PC-3 (cell line): Measurements from ENCODE around the gene APOL4. TPM values are rescaled to one million over a fixed set of nuclear protein-coding genes. Genes with fewer than 3 reads are reported as not detected.
"Not testable (repeated sequence)": the region's sequence is repeated elsewhere in the genome, so short reads cannot be mapped to it uniquely, and the experiment has no call there.

ENCODE experiments used
- ATAC-seq: fragments of 200-7000 bp; cut with Tn5 transposase; 2 replicates; pipeline ENCODE4 v1.9.1; 2020; ENCODE audit warnings: mild to moderate bottlenecking, moderate library complexity
- BruUV-seq: library from RNA; stranded (reverse); fragments of 400-500 nt; replicated peaks from 2 replicates; lab custom pipeline; 2021; lab: Mats Ljungman, UMichigan
- CTCF ChIA-PET: fragments of 300-600 bp; sonication (Branson Sonifier 250); formaldehyde crosslinking; loops from one replicate; lab custom pipeline; 2022; ENCODE audit warnings: antibody characterized with exemption; lab: Charles Lee
- POLR2A ChIA-PET: fragments of 300-600 bp; sonication (Branson Sonifier 250); formaldehyde crosslinking; loops from one replicate; lab custom pipeline; 2022; ENCODE audit warnings: antibody characterized with exemption; ENCODE audit not compliant: unreplicated experiment; lab: Charles Lee
- DNase-seq: peaks from one replicate; pipeline ENCODE4 v3.0.0-alpha.2; 2015
- H2AFZ ChIP-seq: fragments of 300-600 bp; sonication (generic); 2 replicates; pipeline ENCODE4 v1.6.0; 2016; ENCODE audit warnings: antibody characterized with exemption, low read length
- H3F3A ChIP-seq: fragments of 300-600 bp; sonication (generic); one replicate; pipeline ENCODE4 v1.6.0; 2017; ENCODE audit warnings: antibody characterized with exemption, low read length, control low read depth, mild to moderate bottlenecking; ENCODE audit not compliant: unreplicated experiment
- H3K27ac ChIP-seq: fragments of 300-600 bp; sonication (generic); 2 replicates; pipeline ENCODE4 v1.5.1; 2016; ENCODE audit warnings: mild to moderate bottlenecking, low read length
- H3K27me3 ChIP-seq: fragments of 300-600 bp; sonication (generic); 2 replicates; pipeline ENCODE4 v1.6.1; 2016; ENCODE audit warnings: low read length, mixed read lengths
- H3K36me3 ChIP-seq: fragments of 300-600 bp; sonication (generic); 2 replicates; pipeline ENCODE4 v1.6.1; 2016; ENCODE audit warnings: low read depth, mixed run types, low read length, mixed read lengths
- H3K4me1 ChIP-seq: fragments of 300-600 bp; sonication (generic); 2 replicates; pipeline ENCODE4 v1.5.1; 2016; ENCODE audit warnings: low read length; ENCODE audit not compliant: insufficient read depth
- H3K4me2 ChIP-seq: fragments of 300-600 bp; sonication (generic); 2 replicates; pipeline ENCODE4 v1.6.0; 2016; ENCODE audit warnings: low read length
- H3K4me3 ChIP-seq: fragments of 300-600 bp; sonication (generic); 2 replicates; pipeline ENCODE4 v1.5.1; 2016; ENCODE audit warnings: mild to moderate bottlenecking, low read length, mixed read lengths
- H3K79me2 ChIP-seq: fragments of 300-600 bp; sonication (generic); 2 replicates; pipeline ENCODE4 v1.6.1; 2017; ENCODE audit warnings: low read length, mixed read lengths
- H3K9ac ChIP-seq: fragments of 300-600 bp; sonication (generic); 2 replicates; pipeline ENCODE4 v1.6.0; 2016; ENCODE audit warnings: mild to moderate bottlenecking, low read length
- H3K9me2 ChIP-seq: fragments of 300-600 bp; sonication (generic); replicated peaks from 2 replicates; pipeline ENCODE4 v1.6.1; 2016; ENCODE audit warnings: mixed run types, low read length, mixed read lengths
- H3K9me3 ChIP-seq: fragments of 300-600 bp; sonication (generic); 2 replicates; pipeline ENCODE4 v1.6.1; 2016; ENCODE audit warnings: low read length, mixed read lengths
- H4K20me1 ChIP-seq: fragments of 300-600 bp; sonication (generic); 2 replicates; pipeline ENCODE4 v1.6.1; 2016; ENCODE audit warnings: low read length, mixed read lengths
- EZH2 ChIP-seq: fragments of 300-600 bp; sonication (generic); IDR thresholded peaks from one replicate; pipeline ENCODE4 v1.6.1; 2017; ENCODE audit warnings: antibody characterized with exemption, mild to moderate bottlenecking, low read length; ENCODE audit not compliant: unreplicated experiment
- EZH2phosphoT487 ChIP-seq: fragments of 300-600 bp; sonication (generic); IDR thresholded peaks from 2 replicates; pipeline ENCODE4 v1.6.1; 2018; ENCODE audit warnings: mild to moderate bottlenecking, antibody characterized with exemption, low read length, borderline replicate concordance
- intact Hi-C: fragments of 100-400 bp; cut with micrococcal nuclease; formaldehyde crosslinking; loops from 2 replicates; pipeline ENCODE4 v1.9.0; 2023
- total RNA-seq: library from RNA; depleted of rRNA; stranded (reverse); fragments of >200 nt; gene quantifications from 2 replicates; pipeline ENCODE4 v1.2.3, GENCODE V29; 2014
- TF ChIP-seq, protein P1 (sequence below): fragments of 300-600 bp; sonication (generic); conservative IDR thresholded peaks from 2 replicates; pipeline ENCODE4 v1.5.1; 2017; ENCODE audit warnings: antibody characterized with exemption, low read depth, mild to moderate bottlenecking, low read length

APOL4 gene
- total RNA-seq, 1 experiment from 2014 or later, result 0.04 TPM

DNA sequence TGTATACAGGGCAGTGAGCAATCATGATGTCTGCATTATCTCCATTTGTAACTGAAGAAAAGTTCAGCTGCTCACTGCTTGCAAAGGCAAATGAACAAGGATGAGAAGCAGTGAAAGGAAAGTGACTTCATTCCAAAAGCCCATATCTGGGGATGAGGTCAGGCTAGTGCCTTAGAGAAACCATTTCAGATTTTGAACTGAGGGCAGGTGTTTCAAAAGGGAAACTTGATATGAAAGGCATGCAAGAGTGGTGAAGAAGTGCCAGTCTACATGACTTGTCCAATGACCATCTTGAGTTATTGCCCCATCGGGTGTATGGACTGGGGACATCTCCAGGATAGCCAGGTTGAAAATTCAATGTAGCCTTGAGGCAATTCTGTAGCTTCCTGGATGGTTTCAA lies 7.3 kb upstream of the APOL4 start:
- TF ChIP-seq EZH2 (no peak), EZH2phosphoT487 (no peak)
- TF ChIP-seq, protein P1, sequence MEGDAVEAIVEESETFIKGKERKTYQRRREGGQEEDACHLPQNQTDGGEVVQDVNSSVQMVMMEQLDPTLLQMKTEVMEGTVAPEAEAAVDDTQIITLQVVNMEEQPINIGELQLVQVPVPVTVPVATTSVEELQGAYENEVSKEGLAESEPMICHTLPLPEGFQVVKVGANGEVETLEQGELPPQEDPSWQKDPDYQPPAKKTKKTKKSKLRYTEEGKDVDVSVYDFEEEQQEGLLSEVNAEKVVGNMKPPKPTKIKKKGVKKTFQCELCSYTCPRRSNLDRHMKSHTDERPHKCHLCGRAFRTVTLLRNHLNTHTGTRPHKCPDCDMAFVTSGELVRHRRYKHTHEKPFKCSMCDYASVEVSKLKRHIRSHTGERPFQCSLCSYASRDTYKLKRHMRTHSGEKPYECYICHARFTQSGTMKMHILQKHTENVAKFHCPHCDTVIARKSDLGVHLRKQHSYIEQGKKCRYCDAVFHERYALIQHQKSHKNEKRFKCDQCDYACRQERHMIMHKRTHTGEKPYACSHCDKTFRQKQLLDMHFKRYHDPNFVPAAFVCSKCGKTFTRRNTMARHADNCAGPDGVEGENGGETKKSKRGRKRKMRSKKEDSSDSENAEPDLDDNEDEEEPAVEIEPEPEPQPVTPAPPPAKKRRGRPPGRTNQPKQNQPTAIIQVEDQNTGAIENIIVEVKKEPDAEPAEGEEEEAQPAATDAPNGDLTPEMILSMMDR, result no peak
- ATAC-seq, result no peak
- H3K4me2 ChIP-seq, result no peak overlapping the region
- 0 out of 2 replicates have a peak, but pooled peaks cover 5% of the 10 kb centered on the region for H3K27me3 ChIP-seq
- POLR2A ChIA-PET, result no interaction called here
- no peak overlapping the region for H3K4me3 ChIP-seq
- H3K4me1 ChIP-seq, result no peaks in the 10 kb centered on the region
- no peaks in the 10 kb centered on the region for H3K36me3 ChIP-seq
- no peak overlapping the region for H2AFZ ChIP-seq
- BruUV-seq, result no TSS peak
- H3K9me2 ChIP-seq, result no peaks in the 10 kb centered on the region
- CTCF ChIA-PET, result no interaction called here
- no peak for DNase-seq
- intact Hi-C loops, result no loop called here
- no peak overlapping the region for H3K27ac ChIP-seq
- H3K9me3 ChIP-seq, result no peaks in the 10 kb centered on the region
- no peaks in the 10 kb centered on the region for H4K20me1 ChIP-seq
- H3K9ac ChIP-seq, result no peak overlapping the region
- H3K79me2 ChIP-seq, result no peaks in the 10 kb centered on the region
- H3F3A ChIP-seq, result no peaks in the 10 kb centered on the region

DNA sequence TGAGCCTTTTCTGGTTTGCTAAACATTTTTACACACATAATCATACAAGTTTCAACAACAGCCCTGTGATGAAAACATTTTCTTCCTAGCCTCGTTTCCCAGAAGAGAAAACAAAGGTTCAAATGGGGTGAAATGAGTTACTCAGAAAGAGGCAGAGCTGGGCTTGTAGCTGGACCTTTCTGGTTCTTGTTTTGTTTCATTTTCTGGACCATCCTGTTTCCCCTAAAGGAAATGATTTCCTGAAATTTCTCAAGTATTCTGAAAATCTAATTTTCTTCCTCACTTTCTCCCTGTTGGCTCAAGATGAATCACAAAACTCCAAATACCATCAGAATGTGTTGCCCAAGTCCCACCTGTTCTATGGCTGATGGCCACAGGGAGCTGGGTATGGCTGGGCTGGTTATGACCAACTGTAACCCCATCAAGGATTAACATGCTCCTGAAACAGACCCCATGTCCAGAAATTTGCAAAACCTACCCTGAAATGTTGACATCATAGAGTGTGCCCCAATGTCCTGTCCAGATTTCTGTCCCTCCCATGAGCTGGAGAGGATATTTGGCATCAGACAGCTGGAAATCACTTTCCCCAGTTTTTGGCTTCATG lies 6.7 kb upstream of the APOL4 start:
- ChIA-PET CTCF (no interaction called here), POLR2A (no interaction called here)
- BruUV-seq, result no TSS peak
- H3K27me3 ChIP-seq, result 0 out of 2 replicates have a peak, but pooled peaks cover 5% of the 10 kb centered on the region
- no peak for ATAC-seq
- no peaks in the 10 kb centered on the region for H4K20me1 ChIP-seq
- H3K79me2 ChIP-seq, result no peaks in the 10 kb centered on the region
- H3K9ac ChIP-seq, result no peak overlapping the region
- no peak overlapping the region for H2AFZ ChIP-seq
- H3K9me2 ChIP-seq, result no peaks in the 10 kb centered on the region
- H3K4me2 ChIP-seq, result no peak overlapping the region
- no peak for DNase-seq
- TF ChIP-seq, protein P1, result no peak
- TF ChIP-seq EZH2, result no peak
- TF ChIP-seq EZH2phosphoT487, result no peak
- no peak overlapping the region for H3K4me3 ChIP-seq
- H3K36me3 ChIP-seq, result no peaks in the 10 kb centered on the region
- intact Hi-C loops, result no loop called here
- H3K27ac ChIP-seq, result no peak overlapping the region
- H3K4me1 ChIP-seq, result peaks cover 5% of the 10 kb centered on the region; the same call in 1 of the 2 replicates
- H3K9me3 ChIP-seq, result no peaks in the 10 kb centered on the region
- H3F3A ChIP-seq, result no peaks in the 10 kb centered on the region

DNA sequence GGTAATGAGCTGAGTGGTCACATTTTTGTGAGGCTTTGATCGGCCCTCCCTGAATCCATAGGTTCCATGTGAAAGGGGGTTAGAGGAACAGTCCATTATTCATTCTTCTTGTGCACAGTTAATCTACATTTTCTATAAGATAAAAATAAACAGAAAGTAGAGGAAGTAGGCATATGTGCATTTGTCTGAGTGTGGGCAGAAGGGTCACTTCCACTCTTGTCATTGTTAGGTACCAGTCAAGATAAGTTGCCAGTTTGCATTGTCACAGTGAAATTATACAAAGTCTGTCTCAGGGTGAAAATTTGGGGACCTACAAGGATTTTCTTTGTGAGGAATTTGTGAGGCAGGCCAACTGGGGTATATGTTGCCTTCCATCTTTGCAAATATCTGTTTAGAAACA lies 4.6 kb upstream of the APOL4 start:
- DNase-seq, result no peak
- intact Hi-C loops, result no loop called here
- no TSS peak for BruUV-seq
- no peaks in the 10 kb centered on the region for H3K79me2 ChIP-seq
- no peak for ATAC-seq
- H3K9ac ChIP-seq, result no peak overlapping the region
- H3K27ac ChIP-seq, result no peak overlapping the region
- no peak for TF ChIP-seq EZH2phosphoT487
- TF ChIP-seq, protein P1, result no peak
- no peak for TF ChIP-seq EZH2
- ChIA-PET POLR2A (no interaction called here), CTCF (no interaction called here)
- H3K4me3 ChIP-seq, result no peak overlapping the region
- no peak overlapping the region for H2AFZ ChIP-seq
- H3K4me2 ChIP-seq, result no peak overlapping the region
- no peaks in the 10 kb centered on the region for H3K36me3 ChIP-seq
- H3F3A ChIP-seq, result no peaks in the 10 kb centered on the region
- H3K9me2 ChIP-seq, result no peaks in the 10 kb centered on the region
- H3K27me3 ChIP-seq, result no peaks in the 10 kb centered on the region
- no peaks in the 10 kb centered on the region for H3K9me3 ChIP-seq
- peaks cover 5% of the 10 kb centered on the region; the same call in 1 of the 2 replicates for H3K4me1 ChIP-seq
- no peaks in the 10 kb centered on the region for H4K20me1 ChIP-seq

GRCh38 chr22:36205573-36205972 lies 4.0 kb upstream of the APOL4 start:
- H3K9ac ChIP-seq, H3K4me2 ChIP-seq, H2AFZ ChIP-seq, H4K20me1 ChIP-seq, H3K27ac ChIP-seq, H3K4me1 ChIP-seq, BruUV-seq, intact Hi-C loops, H3F3A ChIP-seq, H3K27me3 ChIP-seq, H3K79me2 ChIP-seq, ATAC-seq, H3K9me3 ChIP-seq, POLR2A ChIA-PET, H3K9me2 ChIP-seq, DNase-seq, CTCF ChIA-PET, H3K36me3 ChIP-seq, H3K4me3 ChIP-seq: not testable (repeated sequence)
